ENCODE measurements around the gene SLC26A11.

GRCh38 chr17:80295559-80295958 lies 75.3 kb downstream of the SLC26A11 start:
- TF ChIP-seq CTCF (optimal IDR thresholded peaks at IDR 0.05 in 1 of 3, IDR thresholded peaks at IDR 0.05 in 1 of 3, conservative IDR thresholded peaks at IDR 0.05 in 1 of 3; ENCODE audit: extremely low read depth in 1 of 3, insufficient read depth in 2 of 3, low read length in 3 of 3) (no peak), EZH2 (IDR thresholded peaks at IDR 0.05; ENCODE audit: low read length) (no peak)
